Forelimb muscle (tissue), 1 donor: ENCODE results near the gene NIPBL. TPM values are rescaled to one million over a fixed set of nuclear protein-coding genes. Genes with fewer than 3 reads are reported as not detected.
"Not testable (repeated sequence)": the region's sequence is repeated elsewhere in the genome, so short reads cannot be mapped to it uniquely, and the experiment has no call there.

Experiments used
- DNase-seq: peaks from one replicate; pipeline ENCODE4 v3.0.0-alpha.2; 2013; ENCODE audit warnings: low read depth
- polyA plus RNA-seq: library from polyadenylated mRNA; unstranded; fragments of 120-200 nt; gene quantifications from one replicate; pipeline ENCODE4 v1.2.1, GENCODE V29; 2013; ENCODE audit not compliant: insufficient read length

The NIPBL gene
- polyA plus RNA-seq, 1 donor = 37.2 TPM

- no peak for DNase-seq
These were observed 28.1 kb downstream of the NIPBL start for GRCh38 chr5:36904677-36905076.

GRCh38 chr5:36908544-36909260 lies 32.1 kb downstream of the NIPBL start:
- DNase-seq = peak; percentile 28

- DNase-seq = no peak
These were observed 39.1 kb downstream of the NIPBL start for GRCh38 chr5:36915653-36916052.

GRCh38 chr5:36916614-36917013 lies 40.0 kb downstream of the NIPBL start:
- DNase-seq = not testable (repeated sequence)

GRCh38 chr5:36917358-36917757 lies 40.8 kb downstream of the NIPBL start:
- DNase-seq = not testable (repeated sequence)

GRCh38 chr5:36919238-36919637 lies 42.7 kb downstream of the NIPBL start:
- DNase-seq = no peak

- no peak for DNase-seq
These were observed 43.1 kb downstream of the NIPBL start for GRCh38 chr5:36919650-36920049.

GRCh38 chr5:36928947-36929346 lies 52.4 kb downstream of the NIPBL start:
- no peak for DNase-seq

GRCh38 chr5:36929438-36929837 lies 52.9 kb downstream of the NIPBL start:
- no peak for DNase-seq

- DNase-seq = no peak
These were observed 55.5 kb downstream of the NIPBL start for GRCh38 chr5:36932056-36932455.

- DNase-seq = no peak
These were observed 56.1 kb downstream of the NIPBL start for GRCh38 chr5:36932699-36933098.

GRCh38 chr5:36934740-36935356 lies 58.3 kb downstream of the NIPBL start:
- no peak for DNase-seq

- DNase-seq = no peak
These were observed 59.2 kb downstream of the NIPBL start for GRCh38 chr5:36935805-36936204.

- no peak for DNase-seq
These were observed 59.7 kb downstream of the NIPBL start for GRCh38 chr5:36936309-36936708.

GRCh38 chr5:36938129-36938528 lies 61.6 kb downstream of the NIPBL start:
- DNase-seq = no peak

- no peak for DNase-seq
These were observed 63.6 kb downstream of the NIPBL start for GRCh38 chr5:36939969-36940858.

GRCh38 chr5:36943584-36943983 lies 67.0 kb downstream of the NIPBL start:
- DNase-seq = no peak

- no peak for DNase-seq
These were observed 67.5 kb downstream of the NIPBL start for GRCh38 chr5:36944024-36944423.

GRCh38 chr5:36944607-36945225 lies 68.1 kb downstream of the NIPBL start:
- peak; percentile 22 for DNase-seq

- DNase-seq = no peak
These were observed 69.1 kb downstream of the NIPBL start for GRCh38 chr5:36945687-36946086.

GRCh38 chr5:36946101-36946500 lies 69.5 kb downstream of the NIPBL start:
- no peak for DNase-seq

GRCh38 chr5:36948041-36948440 lies 71.5 kb downstream of the NIPBL start:
- DNase-seq = no peak
